PC-9 (cell line): ENCODE data around the gene MALRD1.

ENCODE experiments used
- CTCF ChIP-seq: fragments of 200-600 bp; sonication (generic); conservative IDR thresholded peaks from 2 replicates; pipeline ENCODE4 v1.6.1; 2017; ENCODE audit warnings: mixed run types, antibody characterized with exemption, mild to moderate bottlenecking, moderate library complexity
- EZH2 ChIP-seq: fragments of 200-600 bp; sonication (generic); IDR thresholded peaks from 2 replicates; pipeline ENCODE4 v1.8.0; 2017; ENCODE audit warnings: antibody characterized with exemption, low read depth

- TF ChIP-seq EZH2 (no peak), CTCF (no peak)
Observed at GRCh38 chr10:19572056-19572455, 523.5 kb downstream of the MALRD1 start.
